IPS-15b (cell line): ENCODE measurements around the gene TMBIM4.
"Not testable (repeated sequence)": the region's sequence is repeated elsewhere in the genome, so short reads cannot be mapped to it uniquely, and the experiment has no call there.

Experiments
- H3K27me3 ChIP-seq: one replicate; pipeline ENCODE4 v1.6.1; 2013; ENCODE audit warnings: low read length; ENCODE audit not compliant: control insufficient read depth, insufficient read depth
- H3K36me3 ChIP-seq: one replicate; pipeline ENCODE4 v1.6.1; 2013; ENCODE audit warnings: low read length; ENCODE audit not compliant: control insufficient read depth, insufficient read depth
- H3K4me1 ChIP-seq: one replicate; pipeline ENCODE4 v1.6.1; 2013; ENCODE audit warnings: mild to moderate bottlenecking, low read length; ENCODE audit not compliant: control insufficient read depth, insufficient read depth
- H3K4me3 ChIP-seq: one replicate; pipeline ENCODE4 v1.5.1; 2013; ENCODE audit warnings: low read depth, low read length
- H3K9ac ChIP-seq: one replicate; pipeline ENCODE4 v1.6.1; 2013; ENCODE audit warnings: low read depth, mild to moderate bottlenecking, low read length
- H3K9me3 ChIP-seq: one replicate; pipeline ENCODE4 v1.6.1; 2013; ENCODE audit warnings: mild to moderate bottlenecking, low read length; ENCODE audit not compliant: control insufficient read depth, insufficient read depth

The TMBIM4 gene

GRCh38 chr12:66169221-66170170, at the start of gene TMBIM4:
TSS of gene TMBIM4 (minus strand) at chr12:66169996. CDS start at chr12:66169951, 45 bp downstream.
- Histone ChIP-seq H3K4me1 (peaks cover 2% of the 10 kb centered on the region), H3K27me3 (no peaks in the 10 kb centered on the region), H3K4me3 (peak within 1 kb of the TSS; percentile 80), H3K9me3 (no peaks in the 10 kb centered on the region), H3K9ac (peak within 1 kb of the TSS; percentile 97), H3K36me3 (no peaks in the 10 kb centered on the region)

- no peak overlapping the region for H3K9ac ChIP-seq
- no peaks in the 10 kb centered on the region for H3K9me3 ChIP-seq
- no peak overlapping the region for H3K4me3 ChIP-seq
- no peaks in the 10 kb centered on the region for H3K36me3 ChIP-seq
- H3K4me1 ChIP-seq, result no peaks in the 10 kb centered on the region
- no peaks in the 10 kb centered on the region for H3K27me3 ChIP-seq
Measured at GRCh38 chr12:66217342-66217917, 47.6 kb upstream of the TMBIM4 start.

- H3K9me3 ChIP-seq, H3K9ac ChIP-seq, H3K27me3 ChIP-seq, H3K4me3 ChIP-seq, H3K36me3 ChIP-seq, H3K4me1 ChIP-seq: not testable (repeated sequence)
Measured at GRCh38 chr12:66213011-66213410, 43.2 kb upstream of the TMBIM4 start.

GRCh38 chr12:66211573-66211972, 41.8 kb upstream of the TMBIM4 start:
- not testable (repeated sequence) for H3K36me3 ChIP-seq

GRCh38 chr12:66210840-66211239, 41.0 kb upstream of the TMBIM4 start:
- Histone ChIP-seq H3K27me3 (no peaks in the 10 kb centered on the region), H3K4me3 (no peak overlapping the region), H3K4me1 (no peaks in the 10 kb centered on the region), H3K9ac (no peak overlapping the region), H3K36me3 (no peaks in the 10 kb centered on the region), H3K9me3 (no peaks in the 10 kb centered on the region)

More at GRCh38 chr12:66211573-66211972, 41.8 kb upstream of the TMBIM4 start:
- H3K4me3 ChIP-seq, H3K27me3 ChIP-seq, H3K4me1 ChIP-seq, H3K9me3 ChIP-seq, H3K9ac ChIP-seq: not testable (repeated sequence)

- Histone ChIP-seq H3K9me3 (no peaks in the 10 kb centered on the region), H3K27me3 (no peaks in the 10 kb centered on the region), H3K4me1 (no peaks in the 10 kb centered on the region), H3K36me3 (no peaks in the 10 kb centered on the region), H3K9ac (no peak overlapping the region), H3K4me3 (no peak overlapping the region)
Measured at GRCh38 chr12:66206141-66206540, 36.3 kb upstream of the TMBIM4 start.

- Histone ChIP-seq H3K9me3 (peaks cover 4% of the 10 kb centered on the region), H3K4me3 (no peak overlapping the region), H3K4me1 (no peaks in the 10 kb centered on the region), H3K36me3 (no peaks in the 10 kb centered on the region), H3K27me3 (no peaks in the 10 kb centered on the region), H3K9ac (no peak overlapping the region)
Measured at GRCh38 chr12:66203820-66204219, 34.0 kb upstream of the TMBIM4 start.

GRCh38 chr12:66199831-66200509, 30.2 kb upstream of the TMBIM4 start:
- Histone ChIP-seq H3K4me1 (peaks cover 10% of the 10 kb centered on the region), H3K4me3 (no peak overlapping the region), H3K27me3 (no peaks in the 10 kb centered on the region), H3K9ac (no peak overlapping the region), H3K9me3 (peaks cover 4% of the 10 kb centered on the region), H3K36me3 (no peaks in the 10 kb centered on the region)

GRCh38 chr12:66199141-66199540, 29.3 kb upstream of the TMBIM4 start:
- H3K36me3 ChIP-seq, result no peaks in the 10 kb centered on the region

GRCh38 chr12:66197495-66197921, 27.7 kb upstream of the TMBIM4 start:
- H3K4me3 ChIP-seq, result no peak overlapping the region
- no peaks in the 10 kb centered on the region for H3K36me3 ChIP-seq
- H3K27me3 ChIP-seq, result no peaks in the 10 kb centered on the region
- H3K9me3 ChIP-seq, result peaks cover 4% of the 10 kb centered on the region
- H3K9ac ChIP-seq, result no peak overlapping the region
- peaks cover 10% of the 10 kb centered on the region for H3K4me1 ChIP-seq

More at GRCh38 chr12:66199141-66199540, 29.3 kb upstream of the TMBIM4 start:
- Histone ChIP-seq H3K4me1 (peaks cover 10% of the 10 kb centered on the region), H3K9ac (no peak overlapping the region), H3K9me3 (peaks cover 4% of the 10 kb centered on the region), H3K27me3 (no peaks in the 10 kb centered on the region), H3K4me3 (no peak overlapping the region)

GRCh38 chr12:66196806-66197205, 27.0 kb upstream of the TMBIM4 start:
- Histone ChIP-seq H3K4me3 (no peak overlapping the region), H3K9ac (no peak overlapping the region)

More at GRCh38 chr12:66196806-66197205, 27.0 kb upstream of the TMBIM4 start:
- Histone ChIP-seq H3K4me1 (peaks cover 10% of the 10 kb centered on the region), H3K27me3 (peaks cover 2% of the 10 kb centered on the region), H3K9me3 (peaks cover 4% of the 10 kb centered on the region), H3K36me3 (no peaks in the 10 kb centered on the region)
